HUDEP-2 (cell line): ENCODE measurements around the gene FXYD4.
"Not testable (repeated sequence)": the region's sequence is repeated elsewhere in the genome, so short reads cannot be mapped to it uniquely, and the experiment has no call there.

Experiments
- DNase-seq, 76 experiments: peaks; one replicate each; lab custom pipeline; 2025; ENCODE audit not compliant: unreplicated experiment in 76 of 76; lab: John Stamatoyannopoulos, UW

Gene FXYD4

DNA sequence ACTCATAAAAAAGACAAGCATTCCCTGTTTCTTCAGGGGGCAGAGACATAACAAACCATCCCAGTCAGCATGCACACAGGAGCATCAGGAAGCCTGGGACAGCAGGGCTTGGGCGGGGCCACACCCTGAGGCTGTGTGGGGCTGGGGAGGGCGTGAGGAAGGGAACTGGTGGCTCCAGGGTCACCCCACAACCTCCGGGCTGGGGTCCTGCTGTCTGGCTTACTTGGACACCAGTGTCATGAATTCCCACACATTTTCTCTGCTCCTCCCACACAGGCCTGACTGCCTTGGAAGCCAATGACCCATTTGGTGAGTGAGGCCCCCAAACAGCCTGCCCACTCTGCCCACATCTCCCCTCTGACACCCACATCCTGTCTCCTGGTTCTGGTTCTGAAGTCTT lies 2.8 kb downstream of the FXYD4 start:
- no peak for DNase-seq

DNA sequence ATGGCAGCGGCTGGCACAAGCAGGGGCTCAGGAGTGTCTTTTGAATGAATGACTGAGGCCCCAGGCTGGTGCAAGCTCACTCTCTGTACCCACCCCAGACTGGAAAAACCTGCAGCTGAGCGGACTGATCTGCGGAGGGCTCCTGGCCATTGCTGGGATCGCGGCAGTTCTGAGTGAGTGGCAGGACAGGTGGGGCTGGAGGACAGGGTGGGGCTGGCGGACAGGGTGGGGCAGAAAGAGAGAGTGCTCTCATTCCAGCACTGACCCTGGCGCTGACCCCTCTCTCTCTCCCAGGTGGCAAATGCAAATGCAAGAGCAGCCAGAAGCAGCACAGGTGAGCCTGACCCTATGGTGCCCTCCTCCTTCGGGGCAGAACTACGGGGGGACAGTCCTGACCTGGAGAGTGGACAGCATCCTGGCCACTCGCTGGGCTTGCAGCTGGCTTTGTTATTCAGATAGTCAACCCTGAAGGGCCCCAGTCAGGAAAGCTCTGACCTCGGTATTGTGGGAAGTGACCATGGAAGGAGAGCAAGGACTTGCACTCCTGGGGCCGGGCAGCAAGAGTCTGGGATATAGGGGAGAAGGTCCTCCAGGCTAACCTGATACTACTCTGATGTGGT lies 4.1 kb downstream of the FXYD4 start:
- DNase-seq = no peak

DNA sequence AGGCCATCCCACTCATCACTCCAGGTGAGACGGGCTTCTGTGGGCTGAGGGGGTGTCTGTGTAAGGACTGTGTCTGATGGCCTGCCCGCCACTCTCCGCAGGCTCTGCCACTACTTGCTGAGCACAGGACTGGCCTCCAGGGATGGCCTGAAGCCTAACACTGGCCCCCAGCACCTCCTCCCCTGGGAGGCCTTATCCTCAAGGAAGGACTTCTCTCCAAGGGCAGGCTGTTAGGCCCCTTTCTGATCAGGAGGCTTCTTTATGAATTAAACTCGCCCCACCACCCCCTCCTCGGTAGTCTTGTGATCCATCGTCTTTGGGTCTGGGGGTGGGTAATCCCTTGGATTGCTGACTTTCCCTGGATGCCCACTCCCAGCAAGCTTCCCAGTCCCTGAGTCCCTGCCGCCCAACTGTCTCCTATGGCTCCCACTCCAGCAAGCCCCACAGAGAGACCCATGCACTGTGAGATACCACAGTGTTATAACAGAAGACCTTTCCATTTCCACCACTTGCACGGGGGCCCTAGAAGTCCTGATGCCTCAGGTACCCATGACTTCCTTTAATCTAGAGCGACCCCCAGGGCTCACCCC lies 4.7 kb downstream of the FXYD4 start:
- DNase-seq = no peak

DNA sequence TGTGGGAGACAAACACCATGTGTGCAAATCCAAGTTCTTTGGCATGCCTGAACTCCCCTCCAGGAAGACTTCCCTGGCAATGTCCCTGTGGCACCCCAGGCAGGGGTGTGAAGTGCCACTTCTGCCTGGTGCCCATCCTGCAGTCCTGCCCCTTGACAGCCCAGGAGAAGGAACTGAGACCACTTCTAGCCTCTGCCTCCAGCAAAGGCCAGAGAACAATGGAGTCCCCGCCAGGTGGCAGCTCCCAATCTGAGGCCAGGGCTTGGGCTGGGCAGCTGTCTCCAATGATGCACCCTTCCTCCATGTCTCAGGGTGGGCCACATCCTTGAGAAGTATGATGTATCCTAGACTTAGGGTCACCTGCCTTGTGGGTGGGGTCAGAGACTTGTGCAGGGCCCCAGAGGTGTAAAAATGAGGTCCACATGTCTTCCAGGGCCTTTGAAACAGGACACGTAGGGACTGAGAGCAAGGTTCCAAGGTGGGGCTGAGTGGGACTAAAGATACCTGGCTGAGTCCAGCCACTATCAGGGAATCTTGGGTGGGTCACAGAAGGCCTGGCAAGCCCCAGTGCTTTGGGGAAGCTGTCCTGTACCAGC lies 5.5 kb downstream of the FXYD4 start:
- no peak for DNase-seq

DNA sequence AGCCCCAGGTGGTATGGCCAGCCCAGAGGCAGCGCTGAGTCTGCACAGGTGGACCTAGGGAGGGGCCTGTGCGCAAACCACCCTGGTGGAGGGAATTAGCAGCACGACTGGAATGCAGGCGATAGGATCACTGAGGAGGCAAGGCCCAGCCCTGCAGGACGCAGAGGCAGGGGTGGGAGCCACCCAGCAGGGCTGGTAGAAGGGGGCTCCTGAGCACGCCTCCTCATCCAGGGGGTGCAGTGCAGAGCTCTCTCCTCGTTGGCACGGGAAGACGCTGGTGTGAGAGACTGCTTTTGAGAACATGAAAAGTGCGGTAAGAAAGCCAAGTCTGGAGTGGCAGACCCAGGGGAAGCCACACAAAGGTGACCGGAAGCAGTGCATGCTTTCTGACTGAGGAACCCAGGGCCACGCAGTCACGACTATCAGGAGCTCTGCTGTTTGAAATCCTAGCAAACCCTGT lies 6.0 kb downstream of the FXYD4 start:
- DNase-seq = no peak

GRCh38 chr10:43380610-43381222 lies 9.3 kb downstream of the FXYD4 start:
- no peak for DNase-seq

DNA sequence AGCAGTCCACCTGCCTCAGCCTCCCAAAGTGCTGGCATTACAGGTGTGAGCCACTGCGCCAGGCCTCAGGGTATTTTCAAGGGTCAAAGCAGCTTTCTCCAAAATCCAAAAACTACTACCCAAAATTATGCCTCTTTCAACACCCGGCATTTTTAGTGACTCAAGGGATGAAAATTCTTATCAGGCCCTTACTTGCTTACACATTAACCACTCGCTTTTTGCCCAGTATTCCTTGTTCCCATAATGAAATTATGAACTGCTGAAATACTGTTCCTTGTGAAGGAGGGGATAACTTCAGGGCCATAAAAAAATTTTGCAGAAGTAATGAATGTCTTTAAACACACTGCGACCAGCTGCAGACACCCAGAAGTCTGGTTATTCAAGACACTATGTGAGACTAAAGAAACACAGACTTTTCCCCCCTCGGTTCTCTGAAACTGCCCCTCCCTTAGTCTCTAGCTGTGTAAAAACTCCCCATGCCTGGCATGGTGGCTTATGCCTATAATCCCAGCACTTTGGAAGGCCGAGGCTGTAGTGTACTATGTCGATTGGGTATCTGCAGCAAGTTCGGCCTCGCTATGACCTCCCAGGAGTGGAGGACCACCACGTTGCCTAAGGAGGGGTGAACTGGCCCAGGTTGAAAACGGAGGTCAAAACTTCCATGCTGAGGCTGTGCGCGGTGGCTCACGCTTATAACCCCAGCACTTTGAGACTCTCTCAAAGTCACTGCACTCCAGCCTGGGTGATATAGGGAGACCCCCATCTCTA lies 12.0 kb downstream of the FXYD4 start:
- no peak for DNase-seq

GRCh38 chr10:43384252-43385221 lies 13.1 kb downstream of the FXYD4 start:
- peak in 2 of 76 experiments; percentile 13 to 18 for DNase-seq

DNA sequence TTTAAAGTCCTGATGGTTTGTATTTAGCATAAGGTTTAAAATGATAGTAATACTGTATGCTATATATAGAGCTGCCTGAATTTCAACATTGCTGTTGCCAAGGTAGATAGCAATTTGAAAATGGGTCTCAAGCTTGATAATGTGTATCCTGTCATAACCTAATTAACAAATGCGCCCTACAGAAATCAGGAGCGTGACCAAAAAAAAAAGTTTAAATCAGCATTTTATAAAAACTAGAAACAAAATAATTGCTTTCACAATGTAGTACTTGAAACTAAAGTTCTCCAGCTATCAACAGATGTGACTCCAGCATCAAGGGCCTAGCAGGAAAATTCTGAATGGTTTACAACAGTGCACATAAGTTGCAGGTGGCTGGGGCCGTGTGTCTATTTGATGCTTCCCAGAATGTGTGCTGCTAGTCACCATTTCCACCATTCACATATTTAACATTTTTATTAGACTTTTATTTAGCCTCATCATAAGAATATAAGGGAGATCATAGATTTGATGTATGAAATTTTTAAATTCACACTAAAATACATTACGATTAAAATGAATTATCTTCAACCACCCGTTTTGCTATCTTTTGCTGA lies 14.1 kb downstream of the FXYD4 start:
- DNase-seq = no peak

GRCh38 chr10:43386549-43386948 lies 15.1 kb downstream of the FXYD4 start:
- DNase-seq = no peak

DNA sequence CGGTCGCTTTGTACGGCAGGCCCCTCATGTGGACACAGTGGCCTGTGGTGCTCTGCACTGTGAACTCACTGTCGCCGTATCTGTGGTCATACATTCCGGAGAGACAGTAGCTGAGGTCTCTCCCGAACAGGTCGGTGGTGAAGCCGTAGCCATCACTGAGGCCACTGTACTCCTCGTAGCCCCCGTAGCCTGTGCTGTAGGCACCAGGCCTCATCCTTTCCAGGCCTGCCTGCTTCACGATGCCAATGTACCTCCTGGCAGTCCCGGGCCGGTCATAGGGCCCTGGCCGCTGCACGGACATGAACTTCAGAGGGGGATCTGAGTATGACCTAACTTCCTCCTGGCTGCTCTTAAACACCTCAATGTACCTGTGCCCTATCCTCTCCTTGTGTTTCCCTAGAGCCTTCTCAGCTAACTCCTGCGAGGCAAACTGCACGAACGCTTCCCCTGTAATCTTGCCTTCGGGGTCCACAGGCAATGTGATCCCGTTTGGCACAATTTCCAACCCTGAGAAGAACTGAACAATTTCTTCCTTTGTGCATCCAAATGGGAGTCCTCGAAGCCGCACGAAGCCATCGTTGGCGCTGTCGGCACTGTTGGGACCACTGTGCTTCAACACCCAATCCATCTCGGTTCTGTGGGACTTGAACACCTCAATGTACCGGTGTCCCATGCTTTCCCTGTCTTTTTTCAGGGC lies 15.7 kb downstream of the FXYD4 start:
- no peak for DNase-seq

GRCh38 chr10:43387678-43388032 lies 16.2 kb downstream of the FXYD4 start:
- DNase-seq = no peak

GRCh38 chr10:43389867-43390266 lies 18.4 kb downstream of the FXYD4 start:
- peak in 8 of 76 experiments; percentile 11 to 31 (median 16) for DNase-seq

DNA sequence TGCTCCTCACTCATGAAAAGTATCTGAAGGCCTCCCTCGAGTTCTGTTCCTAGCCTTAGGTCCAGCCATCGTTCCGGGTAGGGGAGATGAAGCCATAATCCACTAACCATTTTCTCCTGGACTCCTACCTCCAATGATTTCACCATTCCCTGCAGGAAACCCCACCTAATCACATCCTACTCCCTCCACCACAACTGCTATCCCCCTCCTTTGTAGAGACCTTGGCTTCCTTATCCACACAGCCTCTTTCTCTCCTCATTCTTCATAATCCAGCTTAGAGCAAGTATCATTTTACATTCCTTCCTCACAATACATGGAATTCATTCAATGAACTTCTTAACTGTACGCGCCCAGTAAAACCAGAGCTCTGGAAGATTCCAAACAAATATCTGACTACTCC lies 18.9 kb downstream of the FXYD4 start:
- DNase-seq = no peak

DNA sequence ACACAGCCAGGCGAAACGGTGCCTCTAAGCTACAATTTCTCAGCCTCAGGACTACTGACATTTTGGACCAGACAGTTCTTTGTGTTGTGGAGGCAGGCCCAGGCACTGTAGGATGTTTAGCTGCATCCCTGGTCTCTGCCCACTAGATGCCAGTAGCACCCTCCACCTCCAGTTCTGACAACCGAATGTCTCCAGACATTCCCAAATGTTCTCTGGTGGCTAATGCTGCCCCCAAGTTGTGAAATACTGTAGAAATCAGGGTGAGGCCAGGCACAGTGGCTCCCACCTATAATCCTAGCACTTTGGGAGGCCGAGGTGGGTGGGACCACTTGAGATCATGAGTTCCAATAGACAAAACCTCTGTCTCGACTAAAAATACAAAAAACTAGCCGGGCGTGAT lies 19.3 kb downstream of the FXYD4 start:
- DNase-seq = peak in 11 of 76 experiments; percentile 5 to 33 (median 20)

GRCh38 chr10:43391496-43391895 lies 20.1 kb downstream of the FXYD4 start:
- DNase-seq = no peak

DNA sequence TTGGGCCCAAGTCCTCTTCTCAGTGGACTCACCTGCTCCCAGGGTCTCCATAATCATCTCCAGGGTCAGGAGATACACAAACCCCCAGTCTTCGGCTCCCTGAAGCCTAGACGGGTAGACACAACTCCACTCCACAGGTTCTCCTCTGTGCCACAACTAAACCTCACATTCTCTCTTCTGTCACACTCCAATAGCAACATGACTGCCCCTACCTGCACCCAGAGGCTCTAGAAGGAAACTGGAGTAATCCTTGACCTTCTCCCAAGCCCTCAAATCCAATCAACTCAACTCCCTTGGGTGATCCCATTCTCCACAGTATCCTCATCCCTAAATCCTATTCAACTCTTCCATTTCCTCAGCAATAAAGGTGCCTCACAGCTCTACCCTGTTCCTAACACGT lies 21.3 kb downstream of the FXYD4 start:
- no peak for DNase-seq

GRCh38 chr10:43393186-43393585 lies 21.8 kb downstream of the FXYD4 start:
- DNase-seq = not testable (repeated sequence)
